Thyroid gland (tissue), 4 donors: ENCODE data around the gene BAIAP3. TPM values are rescaled to one million over a fixed set of nuclear protein-coding genes. Genes with fewer than 3 reads are reported as not detected.

Source experiments
- DNase-seq, 2 donors: peaks; one replicate each; pipeline ENCODE4 v3.0.0-alpha.2; 2019
- H3K27ac ChIP-seq, 3 donors: fragments of 200-600 bp; sonication (generic); 1 replicate in 2 of 3; 2 replicates in 1 of 3; pipeline ENCODE4 v1.5.1; 2016 to 2019; ENCODE audit warnings: mild to moderate bottlenecking in 1 of 3, moderate library complexity in 1 of 3
- H3K27me3 ChIP-seq: fragments of 200-600 bp; sonication (generic); one replicate; pipeline ENCODE4 v1.5.1; 2019
- H3K36me3 ChIP-seq, 2 donors: fragments of 200-600 bp; sonication (generic); one replicate each; pipeline ENCODE4 v1.5.1; 2016 to 2019
- H3K4me1 ChIP-seq, 2 donors: fragments of 200-600 bp; sonication (generic); one replicate each; pipeline ENCODE4 v1.5.1; 2017 to 2019
- H3K4me3 ChIP-seq, 3 donors: fragments of 200-600 bp; sonication (generic); replicated peaks in 1 of 3; 1 replicate in 2 of 3; 2 replicates in 1 of 3; pipeline ENCODE4 v1.5.1; 2016; ENCODE audit warnings: mild to moderate bottlenecking in 1 of 3
- H3K9me3 ChIP-seq: fragments of 200-600 bp; sonication (generic); one replicate; pipeline ENCODE4 v1.5.1; 2017
- CTCF ChIP-seq, 6 experiments: fragments of 200-600 bp in 3 of 6; fragments of 450-650 bp in 3 of 6; sonication (generic) in 3 of 6; IDR thresholded peaks; one replicate each; pipeline ENCODE4 v1.5.1; 2016 to 2019; ENCODE audit warnings: antibody characterized with exemption in 6 of 6, mild to moderate bottlenecking in 2 of 6, inconsistent platforms in 1 of 6, moderate library complexity in 1 of 6
- POLR2A ChIP-seq, 2 donors: fragments of 450-650 bp; IDR thresholded peaks; one replicate each; pipeline ENCODE4 v1.6.1; 2017; ENCODE audit warnings: antibody characterized with exemption in 2 of 2, mild to moderate bottlenecking in 2 of 2, moderate library complexity in 1 of 2
- WGBS, 2 donors: methylation state at CpG; one replicate each; pipeline ENCODE4 v1.1.5; 2017; 5-methylcytosine and 5-hydroxymethylcytosine counted together
- intact Hi-C: fragments of 100-400 bp; cut with DNase I; formaldehyde crosslinking; loops from one replicate; pipeline ENCODE4 v1.15.1; 2023
- total RNA-seq, 4 donors: library from RNA; depleted of rRNA; stranded (reverse); fragments of >200 nt; gene quantifications; one replicate each; pipeline ENCODE4 v1.2.3, GENCODE V29; 2016

BAIAP3 gene
- total RNA-seq, 4 donors from 2014 or later: 0.45 to 3.0 (median 1.6) TPM

- H3K4me1 ChIP-seq: no peaks in the 10 kb centered on the region
These were observed 29.4 kb downstream of the BAIAP3 start for GRCh38 chr16:1362807-1363206.

GRCh38 chr16:1363501-1364041 lies 30.1 kb downstream of the BAIAP3 start:
- H3K27me3 ChIP-seq: no peaks in the 10 kb centered on the region
- H3K27ac ChIP-seq: no peak overlapping the region
- peaks cover 27 to 36% of the 10 kb centered on the region in 2 donors for H3K36me3 ChIP-seq
- no peak overlapping the region for H3K4me3 ChIP-seq
- WGBS, 2 donors: 57 to 66% methylated on average over 9 to 18 of the region's 18 CpGs
- TF ChIP-seq CTCF (IDR thresholded peaks at IDR 0.05): peak in 5 of 6 experiments; percentile 27 to 64 (median 39)
- no peak for TF ChIP-seq POLR2A (IDR thresholded peaks at IDR 0.05)
- no peaks in the 10 kb centered on the region for H3K9me3 ChIP-seq
- H3K4me1 ChIP-seq: no peaks in the 10 kb centered on the region
- intact Hi-C loops: no loop called here
- DNase-seq: peak; percentile 49 to 53

More at GRCh38 chr16:1362807-1363206, 29.4 kb downstream of the BAIAP3 start:
- no peak overlapping the region for H3K27ac ChIP-seq
- no peaks in the 10 kb centered on the region for H3K9me3 ChIP-seq
- H3K36me3 ChIP-seq: peaks cover 27 to 36% of the 10 kb centered on the region in 2 donors
- DNase-seq: no peak
- H3K4me3 ChIP-seq: no peak overlapping the region
- 89 to 93% methylated on average over 11 of the region's 11 CpGs for WGBS, 2 donors
- TF ChIP-seq CTCF (IDR thresholded peaks at IDR 0.05) (no peak), POLR2A (IDR thresholded peaks at IDR 0.05) (no peak)
- H3K27me3 ChIP-seq: no peaks in the 10 kb centered on the region
- intact Hi-C loops: no loop called here

- H3K4me3 ChIP-seq: no peak overlapping the region
- no peak for DNase-seq
- 86 to 97% methylated on average over 14 to 18 of the region's 22 CpGs for WGBS, 2 donors
- peaks cover 27 to 38% of the 10 kb centered on the region in 2 donors for H3K36me3 ChIP-seq
- H3K27ac ChIP-seq: no peak overlapping the region
- no peaks in the 10 kb centered on the region for H3K27me3 ChIP-seq
- H3K9me3 ChIP-seq: no peaks in the 10 kb centered on the region
- intact Hi-C loops: no loop called here
- no peaks in the 10 kb centered on the region for H3K4me1 ChIP-seq
- TF ChIP-seq POLR2A (IDR thresholded peaks at IDR 0.05) (no peak), CTCF (IDR thresholded peaks at IDR 0.05) (no peak)
These were observed 31.1 kb downstream of the BAIAP3 start for GRCh38 chr16:1364510-1364909.

GRCh38 chr16:1366060-1366711 lies 32.7 kb downstream of the BAIAP3 start:
- WGBS, 2 donors: 91 to 93% methylated on average over 11 to 20 of the region's 29 CpGs
- no peaks in the 10 kb centered on the region for H3K9me3 ChIP-seq
- TF ChIP-seq CTCF (IDR thresholded peaks at IDR 0.05) (no peak), POLR2A (IDR thresholded peaks at IDR 0.05) (no peak)
- H3K36me3 ChIP-seq: peaks cover 22 to 48% of the 10 kb centered on the region in 2 donors
- no peaks in the 10 kb centered on the region for H3K4me1 ChIP-seq
- intact Hi-C loops: no loop called here
- H3K27ac ChIP-seq: no peak overlapping the region
- no peak overlapping the region for H3K4me3 ChIP-seq
- no peaks in the 10 kb centered on the region for H3K27me3 ChIP-seq
- DNase-seq: no peak

- TF ChIP-seq POLR2A (IDR thresholded peaks at IDR 0.05): no peak
- no peak for TF ChIP-seq CTCF (IDR thresholded peaks at IDR 0.05)
- WGBS, 2 donors: 89 to 94% methylated on average over 17 to 24 of the region's 24 CpGs
These were observed 33.4 kb downstream of the BAIAP3 start for GRCh38 chr16:1366712-1367299.

More at GRCh38 chr16:1366712-1367299, 33.4 kb downstream of the BAIAP3 start:
- Histone ChIP-seq H3K27me3 (no peaks in the 10 kb centered on the region), H3K27ac (no peak overlapping the region), H3K4me3 (no peak overlapping the region), H3K4me1 (no peaks in the 10 kb centered on the region), H3K36me3 (peaks cover 25 to 45% of the 10 kb centered on the region in 2 donors), H3K9me3 (no peaks in the 10 kb centered on the region)
- no peak for DNase-seq
- intact Hi-C loops: no loop called here
